Endodermal cell (in vitro differentiated cells): Measurements from ENCODE around the gene RAB18. TPM values are rescaled to one million over a fixed set of nuclear protein-coding genes. Genes with fewer than 3 reads are reported as not detected.

Experiments
- DNase-seq: peaks from one replicate; pipeline ENCODE4 v3.0.0-alpha.2; 2017
- H3K27ac ChIP-seq: 2 replicates; pipeline ENCODE4 v1.5.1; 2013; ENCODE audit warnings: mild to moderate bottlenecking, low read depth, low read length, moderate library complexity
- H3K27me3 ChIP-seq: 2 replicates; pipeline ENCODE4 v1.6.1; 2013; ENCODE audit warnings: mild to moderate bottlenecking, low read length, moderate library complexity; ENCODE audit not compliant: insufficient read depth, control insufficient read depth, poor library complexity, severe bottlenecking
- H3K36me3 ChIP-seq: 2 replicates; pipeline ENCODE4 v1.7.0; 2013; ENCODE audit warnings: mild to moderate bottlenecking, low read length, moderate library complexity; ENCODE audit not compliant: control insufficient read depth, insufficient read depth
- H3K4me1 ChIP-seq: one replicate; pipeline ENCODE4 v1.7.0; 2013; ENCODE audit warnings: low read length; ENCODE audit not compliant: control insufficient read depth, insufficient read depth
- H3K4me3 ChIP-seq: 2 replicates; pipeline ENCODE4 v1.5.1; 2013; ENCODE audit warnings: mild to moderate bottlenecking, low read length, moderate library complexity
- H3K9ac ChIP-seq: 2 replicates; pipeline ENCODE4 v1.6.1; 2013; ENCODE audit warnings: mild to moderate bottlenecking, low read length, moderate library complexity; ENCODE audit not compliant: poor library complexity, severe bottlenecking; ENCODE audit errors: extremely low read depth
- H3K9me3 ChIP-seq: 2 replicates; pipeline ENCODE4 v1.6.1; 2013; ENCODE audit warnings: mild to moderate bottlenecking, low read length, moderate library complexity; ENCODE audit not compliant: control insufficient read depth
- H3K27ac Mint-ChIP-seq: 2 replicates; pipeline ENCODE4 v1.8.0; 2020; ENCODE audit warnings: mixed read lengths
- H3K27me3 Mint-ChIP-seq: 2 replicates; pipeline ENCODE4 v1.8.0; 2021; ENCODE audit warnings: mild to moderate bottlenecking, mixed read lengths; ENCODE audit not compliant: insufficient read depth
- H3K36me3 Mint-ChIP-seq: 2 replicates; pipeline ENCODE4 v1.8.0; 2020; ENCODE audit warnings: low read depth, mixed read lengths
- H3K4me1 Mint-ChIP-seq: 2 replicates; pipeline ENCODE4 v1.8.0; 2020; ENCODE audit warnings: mixed read lengths
- H3K4me3 Mint-ChIP-seq: 2 replicates; pipeline ENCODE4 v1.8.0; 2020; ENCODE audit warnings: mild to moderate bottlenecking, moderate library complexity, mixed read lengths
- H3K9me3 Mint-ChIP-seq: 2 replicates; pipeline ENCODE4 v1.8.0; 2020; ENCODE audit warnings: mild to moderate bottlenecking, mixed read lengths
- CTCF ChIP-seq: fragments of 200-600 bp; sonication (generic); conservative IDR thresholded peaks from 2 replicates; pipeline ENCODE4 v1.5.0; 2021; ENCODE audit warnings: antibody characterized with exemption, mild to moderate bottlenecking
- WGBS, 2 experiments: methylation state at CpG; one replicate each; pipeline versions ENCODE4 v1.1.5 to v1.1.7; 2013; ENCODE audit warnings: missing lambda C conversion rate in 2 of 2, mixed read lengths in 1 of 2; ENCODE audit not compliant: insufficient coverage in 1 of 2, insufficient read length in 1 of 2; 5-methylcytosine and 5-hydroxymethylcytosine counted together
- total RNA-seq, 2 donors: library from RNA; stranded (reverse); fragmentation: NEBNext Ultra II Directional in 1 of 2; extraction: Animal tissue kit (Norgen Biotek cat#: 25700) in 1 of 2; gene quantifications; 2 replicates in 1 of 2; 3 replicates in 1 of 2; pipeline ENCODE4 v1.2.1, GENCODE V29; 2021

The RAB18 gene
- total RNA-seq, 2 donors from 2014 or later: 122 to 150 TPM

- no peak overlapping the region for H3K4me3 ChIP-seq
- Mint-ChIP-seq H3K36me3 (no peaks in the 10 kb centered on the region), H3K27ac (no peak overlapping the region), H3K4me1 (no peaks in the 10 kb centered on the region), H3K9me3 (no peaks in the 10 kb centered on the region), H3K27me3 (no peaks in the 10 kb centered on the region), H3K4me3 (no peak overlapping the region)
- H3K36me3 ChIP-seq: no peaks in the 10 kb centered on the region
- TF ChIP-seq CTCF: no peak
- H3K27ac ChIP-seq: no peak overlapping the region
- no peaks in the 10 kb centered on the region for H3K4me1 ChIP-seq
- no peaks in the 10 kb centered on the region for H3K9me3 ChIP-seq
- WGBS, 2 experiments: 88 to 100% methylated on average over 1 to 2 of the region's 2 CpGs
- no peak for DNase-seq
- no peaks in the 10 kb centered on the region for H3K27me3 ChIP-seq
- H3K9ac ChIP-seq: no peak overlapping the region
Measured at GRCh38 chr10:27485368-27485767, 18.7 kb upstream of the RAB18 start.

GRCh38 chr10:27485986-27486385 lies 18.1 kb upstream of the RAB18 start:
- no peak overlapping the region for H3K4me3 Mint-ChIP-seq
- WGBS, 2 experiments: 57 to 78% methylated on average over 2 of the region's 2 CpGs
- TF ChIP-seq CTCF: no peak

GRCh38 chr10:27490807-27491206 lies 13.3 kb upstream of the RAB18 start:
- H3K27ac Mint-ChIP-seq: no peak overlapping the region
- H3K4me3 ChIP-seq: no peak overlapping the region
- no peak overlapping the region for H3K27ac ChIP-seq
- no peak overlapping the region for H3K4me3 Mint-ChIP-seq
- DNase-seq: no peak
- no peak overlapping the region for H3K9ac ChIP-seq
- TF ChIP-seq CTCF: no peak
- H3K36me3 ChIP-seq: no peaks in the 10 kb centered on the region
- H3K4me1 ChIP-seq: no peaks in the 10 kb centered on the region
- H3K4me1 Mint-ChIP-seq: no peaks in the 10 kb centered on the region
- 67 to 94% methylated on average over 1 of the region's 1 CpG for WGBS, 2 experiments
- H3K27me3 Mint-ChIP-seq: peaks cover 1% of the 10 kb centered on the region
- H3K9me3 Mint-ChIP-seq: peaks cover 12% of the 10 kb centered on the region
- no peaks in the 10 kb centered on the region for H3K27me3 ChIP-seq
- peaks cover 17% of the 10 kb centered on the region for H3K9me3 ChIP-seq
- peaks cover 3% of the 10 kb centered on the region for H3K36me3 Mint-ChIP-seq

More at GRCh38 chr10:27485986-27486385, 18.1 kb upstream of the RAB18 start:
- no peak for DNase-seq
- Mint-ChIP-seq H3K27ac (no peak overlapping the region), H3K4me1 (no peaks in the 10 kb centered on the region), H3K27me3 (no peaks in the 10 kb centered on the region), H3K9me3 (peaks cover 4% of the 10 kb centered on the region), H3K36me3 (no peaks in the 10 kb centered on the region)
- H3K4me3 ChIP-seq: no peak overlapping the region
- H3K4me1 ChIP-seq: no peaks in the 10 kb centered on the region
- H3K9ac ChIP-seq: no peak overlapping the region
- H3K9me3 ChIP-seq: peaks cover 5% of the 10 kb centered on the region
- no peaks in the 10 kb centered on the region for H3K36me3 ChIP-seq
- no peak overlapping the region for H3K27ac ChIP-seq
- no peaks in the 10 kb centered on the region for H3K27me3 ChIP-seq
